AG04450 (cell line): Measurements from ENCODE around the gene TBC1D14. TPM values are rescaled to one million over a fixed set of nuclear protein-coding genes. Genes with fewer than 3 reads are reported as not detected.

Source experiments
- CTCF ChIA-PET: fragments of 300-600, 350-600 bp; formaldehyde crosslinking; extraction: SDS; loops from one replicate; lab custom pipeline; 2022; ENCODE audit warnings: antibody characterized with exemption, inconsistent platforms; lab: Charles Lee
- POLR2A ChIA-PET: fragments of 350-600 bp; formaldehyde crosslinking; extraction: SDS; loops from one replicate; lab custom pipeline; 2021; ENCODE audit warnings: antibody characterized with exemption, inconsistent platforms; lab: Yijun Ruan, JAX
- DNase-seq: peaks from one replicate; pipeline ENCODE4 v3.0.0-alpha.2; 2011; ENCODE audit warnings: low read depth, low spot score
- H3K27ac ChIP-seq: one replicate; pipeline ENCODE4 v1.5.1; 2012; ENCODE audit warnings: low read depth, low read length, control low read depth
- H3K27me3 ChIP-seq: one replicate; pipeline ENCODE4 v1.6.0; 2012; ENCODE audit warnings: low read length; ENCODE audit not compliant: control insufficient read depth, insufficient read depth
- H3K4me3 ChIP-seq: 2 replicates; pipeline ENCODE4 v1.5.1; 2011; ENCODE audit warnings: mild to moderate bottlenecking, low read depth, low read length, control low read depth
- H3K9me3 ChIP-seq: 2 replicates; pipeline ENCODE4 v1.5.1; 2012; ENCODE audit warnings: low read length; ENCODE audit not compliant: control insufficient read depth, insufficient read depth
- polyA minus RNA-seq: library from RNA; depleted of rRNA, polyadenylated mRNA; stranded (reverse); fragments of >200 nt; gene quantifications from 2 replicates; pipeline ENCODE4 v1.2.3, GENCODE V29; 2011; rRNA and poly(A)+ RNA removed
- polyA plus RNA-seq: library from polyadenylated mRNA; depleted of rRNA; stranded (reverse); fragments of >200 nt; gene quantifications from 2 replicates; pipeline ENCODE4 v1.2.3, GENCODE V29; 2011; rRNA removed
- TF ChIP-seq, protein P1 (sequence below): IDR thresholded peaks from 2 replicates; pipeline ENCODE4 v1.5.1; 2011; ENCODE audit warnings: low read depth, low read length, control low read depth, inconsistent platforms

TBC1D14 gene, protein sequence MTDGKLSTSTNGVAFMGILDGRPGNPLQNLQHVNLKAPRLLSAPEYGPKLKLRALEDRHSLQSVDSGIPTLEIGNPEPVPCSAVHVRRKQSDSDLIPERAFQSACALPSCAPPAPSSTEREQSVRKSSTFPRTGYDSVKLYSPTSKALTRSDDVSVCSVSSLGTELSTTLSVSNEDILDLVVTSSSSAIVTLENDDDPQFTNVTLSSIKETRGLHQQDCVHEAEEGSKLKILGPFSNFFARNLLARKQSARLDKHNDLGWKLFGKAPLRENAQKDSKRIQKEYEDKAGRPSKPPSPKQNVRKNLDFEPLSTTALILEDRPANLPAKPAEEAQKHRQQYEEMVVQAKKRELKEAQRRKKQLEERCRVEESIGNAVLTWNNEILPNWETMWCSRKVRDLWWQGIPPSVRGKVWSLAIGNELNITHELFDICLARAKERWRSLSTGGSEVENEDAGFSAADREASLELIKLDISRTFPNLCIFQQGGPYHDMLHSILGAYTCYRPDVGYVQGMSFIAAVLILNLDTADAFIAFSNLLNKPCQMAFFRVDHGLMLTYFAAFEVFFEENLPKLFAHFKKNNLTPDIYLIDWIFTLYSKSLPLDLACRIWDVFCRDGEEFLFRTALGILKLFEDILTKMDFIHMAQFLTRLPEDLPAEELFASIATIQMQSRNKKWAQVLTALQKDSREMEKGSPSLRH
- 46.3 and 47.1 TPM in 2 replicates for polyA plus RNA-seq
- 43.8 and 50.4 TPM in 2 replicates for polyA minus RNA-seq

DNA sequence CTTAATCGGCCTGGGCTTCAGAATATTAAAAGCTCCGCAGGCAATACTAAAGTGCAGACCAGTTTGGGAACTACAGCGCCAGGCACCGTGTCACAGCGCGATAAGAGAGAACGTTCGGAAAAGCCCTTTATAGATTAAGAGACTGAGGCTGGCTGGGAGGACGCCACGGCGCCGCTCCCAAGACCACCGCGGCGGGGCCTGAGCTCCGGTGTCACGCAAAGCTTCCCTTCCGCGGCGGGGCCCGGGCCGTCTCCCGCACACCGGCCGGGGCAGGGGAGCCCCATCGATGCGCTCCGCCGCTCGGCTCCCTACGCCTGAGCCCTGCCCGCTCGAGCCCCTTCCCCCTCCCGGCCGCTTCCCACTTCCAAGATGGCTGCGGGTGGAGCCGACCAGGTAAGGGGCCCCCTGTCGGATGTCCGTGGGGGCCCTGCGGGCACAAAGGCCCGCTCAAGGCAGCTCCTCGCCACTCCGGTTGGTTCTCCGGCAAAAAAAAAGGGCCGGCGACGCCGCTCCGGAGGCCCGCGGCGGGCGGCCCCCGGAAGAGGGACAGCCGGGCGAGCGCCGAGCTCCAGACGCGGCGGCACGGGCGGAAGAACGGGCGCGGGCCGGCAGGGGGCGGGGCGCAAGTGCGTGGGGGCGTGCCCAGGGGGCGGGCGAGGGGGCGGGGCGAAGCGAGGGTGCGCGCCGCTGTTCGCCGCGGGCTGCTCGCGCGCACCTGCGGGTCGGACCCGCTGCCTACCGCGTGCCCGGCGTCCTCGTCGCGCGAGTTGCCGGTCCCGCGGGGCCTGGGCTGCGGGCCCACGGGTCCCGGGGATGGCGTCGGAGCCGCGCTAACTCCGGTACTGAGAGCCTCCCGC, at the start of gene TBC1D14:
TBC1D14 (plus strand) TSS at position 714 of the 857 bp plus-strand sequence. CDS start 13,564 bp downstream, outside the sequence.
- POLR2A ChIA-PET, result interaction anchor here (0.5 to 1.6 kb wide), 24 partner anchors 10 to 269 kb away, joined by 3 to 21 read pairs (median 4); partner anchors contain the start of genes GRPEL1, MRFAP1 and TADA2B
- H3K9me3 ChIP-seq, result no peaks in the 10 kb centered on the region; the same call in 1 of the 2 replicates
- peaks cover 3% of the 10 kb centered on the region for H3K27me3 ChIP-seq
- TF ChIP-seq, protein P1, sequence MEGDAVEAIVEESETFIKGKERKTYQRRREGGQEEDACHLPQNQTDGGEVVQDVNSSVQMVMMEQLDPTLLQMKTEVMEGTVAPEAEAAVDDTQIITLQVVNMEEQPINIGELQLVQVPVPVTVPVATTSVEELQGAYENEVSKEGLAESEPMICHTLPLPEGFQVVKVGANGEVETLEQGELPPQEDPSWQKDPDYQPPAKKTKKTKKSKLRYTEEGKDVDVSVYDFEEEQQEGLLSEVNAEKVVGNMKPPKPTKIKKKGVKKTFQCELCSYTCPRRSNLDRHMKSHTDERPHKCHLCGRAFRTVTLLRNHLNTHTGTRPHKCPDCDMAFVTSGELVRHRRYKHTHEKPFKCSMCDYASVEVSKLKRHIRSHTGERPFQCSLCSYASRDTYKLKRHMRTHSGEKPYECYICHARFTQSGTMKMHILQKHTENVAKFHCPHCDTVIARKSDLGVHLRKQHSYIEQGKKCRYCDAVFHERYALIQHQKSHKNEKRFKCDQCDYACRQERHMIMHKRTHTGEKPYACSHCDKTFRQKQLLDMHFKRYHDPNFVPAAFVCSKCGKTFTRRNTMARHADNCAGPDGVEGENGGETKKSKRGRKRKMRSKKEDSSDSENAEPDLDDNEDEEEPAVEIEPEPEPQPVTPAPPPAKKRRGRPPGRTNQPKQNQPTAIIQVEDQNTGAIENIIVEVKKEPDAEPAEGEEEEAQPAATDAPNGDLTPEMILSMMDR, result peak; percentile 23; the same call in 1 of the 2 replicates
- H3K27ac ChIP-seq, result peak within 1 kb of the TSS; percentile 94
- DNase-seq, result peak; percentile 51
- H3K4me3 ChIP-seq, result peak within 1 kb of the TSS; percentile 73
- CTCF ChIA-PET, result interaction anchor here (0.6 to 1.8 kb wide), 16 partner anchors 9 to 323 kb away, joined by 3 to 10 read pairs (median 4); a partner anchor contains a TSS

DNA sequence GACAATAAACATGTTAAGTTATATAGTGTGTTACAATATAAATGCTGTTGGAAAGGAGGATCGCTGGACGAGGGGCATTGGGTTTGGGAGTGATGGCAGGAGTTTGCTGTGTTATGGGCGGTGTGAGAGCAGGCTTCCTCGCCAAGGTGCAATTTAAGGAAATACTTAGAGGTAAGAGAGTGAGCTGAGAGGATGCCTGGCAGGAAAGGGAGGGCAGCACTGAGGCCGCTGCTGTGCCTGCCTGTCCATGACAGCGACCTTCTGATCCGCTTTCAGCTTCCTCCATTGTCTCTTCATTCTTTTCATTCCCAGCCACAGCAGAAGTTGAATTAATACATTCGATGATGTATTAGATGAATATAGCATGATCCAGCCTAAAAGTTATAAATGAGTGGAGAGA, 41.2 kb upstream of the TBC1D14 start:
- CTCF ChIA-PET, result interaction anchor here (1.0 kb wide), 1 partner anchor 11 kb away, joined by 3 read pairs; no protein-coding TSS in a partner anchor
- Histone ChIP-seq H3K4me3 (no peak overlapping the region), H3K27ac (no peak overlapping the region), H3K27me3 (no peaks in the 10 kb centered on the region), H3K9me3 (no peaks in the 10 kb centered on the region)
- POLR2A ChIA-PET, result no interaction called here
- DNase-seq, result no peak
- TF ChIP-seq, protein P1, result no peak

GRCh38 chr4:6869944-6870343, 39.7 kb upstream of the TBC1D14 start:
- H3K27me3 ChIP-seq, result no peaks in the 10 kb centered on the region
- no peak for DNase-seq
- CTCF ChIA-PET, result no interaction called here
- POLR2A ChIA-PET, result no interaction called here
- H3K9me3 ChIP-seq, result no peaks in the 10 kb centered on the region
- no peak overlapping the region for H3K4me3 ChIP-seq
- no peak overlapping the region for H3K27ac ChIP-seq
- TF ChIP-seq, protein P1, result no peak

DNA sequence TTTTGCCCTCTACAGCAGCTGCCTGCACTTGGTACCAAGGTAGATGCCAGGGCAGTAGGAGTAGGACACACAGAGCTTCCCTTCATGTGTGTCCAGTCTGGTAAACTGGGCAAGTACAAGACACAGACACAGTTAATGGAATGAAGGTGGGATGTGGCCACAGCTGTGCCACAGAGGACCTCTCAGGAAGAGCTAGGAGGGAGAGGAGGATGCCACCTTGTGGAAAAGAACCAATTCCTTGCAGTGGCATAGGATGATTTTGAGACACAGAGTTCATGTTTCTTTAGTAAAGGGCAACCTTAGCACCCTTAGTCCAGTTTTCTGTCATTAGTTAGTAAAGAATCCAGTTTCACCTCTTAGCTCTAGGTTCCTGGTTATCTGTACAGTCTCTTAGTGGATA, 36.3 kb upstream of the TBC1D14 start:
- H3K27me3 ChIP-seq, result no peaks in the 10 kb centered on the region
- ChIA-PET POLR2A (interaction anchor here (0.6 kb wide), 1 partner anchor 36 kb away, joined by 5 read pairs; the partner anchor contains the start of gene TBC1D14), CTCF (interaction anchor here (0.6 to 6.5 kb wide), 60 partner anchors 9 to 231 kb away, joined by 3 to 197 read pairs (median 4); partner anchors contain the start of genes BLOC1S4, MRFAP1L1 and TBC1D14)
- H3K27ac ChIP-seq, result no peak overlapping the region
- H3K4me3 ChIP-seq, result no peak overlapping the region
- no peak for DNase-seq
- TF ChIP-seq, protein P1, result peak; percentile 32
- no peaks in the 10 kb centered on the region; the same call in 1 of the 2 replicates for H3K9me3 ChIP-seq
